Activated CD4-positive, CD25-positive, alpha-beta regulatory T cell treated with anti-CD3 and anti-CD28 coated beads, Interleukin-2, amount 50 U/mL, for 24 hours (primary cell): ENCODE data around the gene HTRA3.

ENCODE experiments used
- ATAC-seq, 2 donors: fragments of 150-1000 bp; cut with Tn5 transposase; one replicate each; pipeline ENCODE4 v1.10.0; 2021; ENCODE audit warnings: mild to moderate bottlenecking in 1 of 2, moderate library complexity in 1 of 2

Gene HTRA3

DNA sequence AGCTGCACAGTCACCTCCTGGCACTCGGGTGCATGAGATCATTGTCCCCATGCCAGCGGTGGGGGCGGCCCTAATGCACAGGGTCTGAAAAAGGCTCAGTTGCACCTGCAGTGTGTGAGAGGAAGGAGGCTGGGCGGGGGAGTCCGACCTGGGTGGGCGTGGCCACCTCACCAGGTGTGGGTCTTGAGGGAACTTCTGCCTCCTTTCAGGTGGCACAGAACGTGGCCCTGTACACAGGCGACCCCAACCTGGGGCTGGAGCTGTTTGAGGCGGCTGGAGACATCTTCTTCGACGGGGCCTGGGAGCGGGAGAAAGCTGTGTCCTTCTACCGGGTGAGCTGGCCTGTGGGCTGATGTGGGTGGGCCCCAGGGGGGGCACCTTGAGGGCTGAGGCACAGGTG is 34.3 kb upstream of the HTRA3 start:
- ATAC-seq, result no peak

DNA sequence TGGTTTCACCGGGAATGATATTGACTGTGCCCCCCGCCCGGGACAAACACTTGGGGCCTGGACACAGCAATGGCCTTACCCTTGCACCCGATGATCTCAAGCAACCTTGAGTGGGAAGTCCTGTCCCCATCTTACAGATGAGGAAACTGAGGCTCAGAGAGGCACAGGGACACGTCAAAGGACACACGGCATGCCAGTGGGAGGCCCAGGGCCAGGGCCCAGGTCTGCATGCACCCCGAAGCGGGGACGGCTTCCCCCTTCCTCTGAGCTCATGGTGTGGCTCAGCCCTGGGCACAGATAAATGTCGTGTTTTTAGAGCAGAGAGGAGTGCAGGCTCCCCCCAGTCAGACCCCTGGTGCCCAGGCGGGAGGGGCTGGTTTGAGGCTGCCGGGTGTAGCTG is 33.9 kb upstream of the HTRA3 start:
- no peak for ATAC-seq

GRCh38 chr4:8236106-8236919 is 33.2 kb upstream of the HTRA3 start:
- no peak for ATAC-seq

DNA sequence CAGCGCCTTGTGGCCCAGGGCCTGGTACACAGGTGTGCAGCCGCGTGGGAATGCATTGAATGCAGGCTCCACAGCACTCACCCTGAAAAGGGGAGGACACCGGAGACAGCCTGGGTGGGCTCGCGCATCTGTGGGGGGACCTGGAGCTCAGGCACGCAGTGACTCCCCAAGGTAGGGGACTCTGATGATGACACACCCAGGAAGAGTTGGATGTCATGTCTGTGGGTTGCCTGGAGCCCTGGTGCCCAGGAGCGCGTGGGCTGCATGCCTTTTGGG is 32.7 kb upstream of the HTRA3 start:
- ATAC-seq, result no peak

DNA sequence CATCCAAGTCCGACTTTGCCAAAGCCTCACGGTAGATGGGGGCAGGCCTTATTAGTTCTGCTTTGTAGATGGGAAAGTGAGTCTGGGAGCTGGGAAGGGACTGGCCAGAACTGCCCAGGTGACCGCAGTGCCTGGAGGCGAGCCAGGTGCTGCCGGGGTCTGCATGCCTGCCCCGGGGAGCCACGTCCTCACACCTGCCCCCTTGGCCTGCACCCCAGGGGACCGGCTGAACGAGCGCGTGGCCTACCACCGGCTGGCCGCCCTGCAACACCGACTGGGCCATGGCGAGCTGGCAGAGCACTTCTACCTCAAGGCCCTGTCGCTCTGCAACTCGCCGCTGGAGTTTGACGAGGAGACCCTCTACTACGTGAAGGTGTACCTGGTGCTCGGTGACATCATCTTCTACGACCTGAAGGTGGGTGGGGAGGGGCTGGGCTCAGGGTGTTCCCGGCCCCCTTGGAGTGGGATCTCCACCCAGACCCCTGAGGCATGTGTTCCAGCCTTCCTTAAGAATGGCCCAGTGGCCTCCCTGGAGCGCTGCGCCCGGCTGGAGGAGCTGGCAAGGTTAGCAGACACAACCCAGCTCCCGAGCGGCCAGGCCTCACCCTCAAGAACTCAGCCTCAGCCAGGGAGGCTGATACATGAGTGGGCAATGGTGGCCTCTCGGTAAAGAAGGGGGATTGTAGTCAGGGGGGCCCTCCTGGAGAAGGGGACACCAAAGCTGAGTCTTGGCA is 32.1 kb upstream of the HTRA3 start:
- ATAC-seq, result no peak

DNA sequence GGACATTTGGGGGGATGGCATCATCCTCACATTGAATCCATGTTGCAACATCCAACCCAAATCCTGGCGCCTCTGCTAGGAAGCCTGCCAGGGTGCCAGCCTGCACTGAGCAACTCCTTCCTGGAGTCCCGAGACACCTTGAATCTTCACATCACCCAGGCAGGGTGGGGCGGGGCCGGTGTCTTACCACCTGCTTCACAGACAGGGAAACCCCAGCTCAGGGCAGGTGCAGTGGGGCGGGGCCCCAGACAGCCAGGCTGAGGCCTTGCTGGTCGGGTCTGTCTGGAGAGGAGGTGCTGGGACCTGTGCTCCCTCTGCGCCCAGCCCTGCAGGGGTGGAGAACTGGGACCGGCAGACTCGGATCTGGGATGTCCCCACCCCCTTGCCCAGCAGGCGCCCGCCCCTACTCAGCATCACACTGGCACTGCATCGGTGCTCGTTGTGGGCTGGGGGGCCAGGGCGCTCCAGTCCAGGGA is 31.5 kb upstream of the HTRA3 start:
- no peak for ATAC-seq

DNA sequence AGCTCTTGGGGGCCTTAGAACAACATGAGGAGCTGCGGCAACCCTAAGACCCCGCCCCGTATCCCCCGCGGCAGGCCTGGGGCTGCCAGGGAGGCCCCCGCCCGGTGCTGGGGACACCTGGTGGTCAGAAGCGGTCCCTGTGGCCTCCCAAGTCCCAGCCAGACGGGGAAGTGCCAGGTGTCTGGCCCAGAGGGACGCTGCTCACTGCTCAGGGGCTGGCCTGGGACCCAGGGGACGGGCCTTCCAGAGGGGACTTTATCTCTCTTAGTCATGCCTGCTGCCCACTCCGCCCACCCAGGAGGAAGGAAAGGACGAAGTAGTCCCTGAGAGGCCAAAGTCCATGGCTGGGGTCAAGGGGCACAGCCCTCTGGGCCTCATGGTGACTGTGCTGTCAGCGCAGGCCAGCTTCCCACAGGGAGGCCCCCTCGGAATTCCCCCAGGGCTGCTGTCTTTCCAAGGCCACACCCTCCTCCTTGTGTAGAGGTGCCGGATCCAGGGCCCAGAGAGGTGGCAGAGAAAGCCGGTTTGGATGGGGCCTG is 31.0 kb upstream of the HTRA3 start:
- no peak for ATAC-seq

DNA sequence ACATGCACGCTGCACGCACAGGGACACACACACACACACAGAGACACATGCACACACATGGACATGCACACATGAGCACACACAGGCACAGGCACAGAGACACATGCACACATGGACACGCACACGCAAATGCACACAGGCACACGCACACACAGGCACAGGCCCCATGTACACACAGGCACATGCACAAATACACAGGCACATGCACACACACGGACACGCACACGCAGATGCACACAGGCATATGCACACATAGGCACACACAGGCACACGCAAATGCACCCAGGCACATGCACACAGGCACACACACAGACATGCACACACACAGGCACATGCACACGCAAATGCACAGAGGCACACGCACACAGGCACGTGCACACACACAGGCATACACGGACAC is 30.3 kb upstream of the HTRA3 start:
- no peak for ATAC-seq

DNA sequence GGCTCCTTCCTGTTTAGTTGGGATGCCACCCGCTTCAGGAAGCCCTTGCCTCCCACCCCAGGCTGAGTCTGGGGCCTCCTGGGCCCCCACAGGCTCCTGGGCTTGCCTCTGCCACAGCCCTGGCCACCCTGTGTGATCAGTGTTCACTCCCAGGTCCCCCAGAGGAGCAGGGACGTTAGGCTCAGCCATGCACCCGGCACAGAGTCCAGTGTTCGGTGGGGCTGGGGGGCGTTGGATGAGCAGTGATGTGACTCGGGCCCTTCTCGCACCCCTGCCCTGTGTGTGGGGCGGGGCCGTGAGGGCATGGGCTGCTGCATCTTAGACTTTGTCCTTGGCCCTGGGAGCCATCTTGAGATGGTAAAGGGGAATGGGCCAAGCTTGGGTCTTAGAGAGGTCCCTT is 29.9 kb upstream of the HTRA3 start:
- no peak for ATAC-seq

DNA sequence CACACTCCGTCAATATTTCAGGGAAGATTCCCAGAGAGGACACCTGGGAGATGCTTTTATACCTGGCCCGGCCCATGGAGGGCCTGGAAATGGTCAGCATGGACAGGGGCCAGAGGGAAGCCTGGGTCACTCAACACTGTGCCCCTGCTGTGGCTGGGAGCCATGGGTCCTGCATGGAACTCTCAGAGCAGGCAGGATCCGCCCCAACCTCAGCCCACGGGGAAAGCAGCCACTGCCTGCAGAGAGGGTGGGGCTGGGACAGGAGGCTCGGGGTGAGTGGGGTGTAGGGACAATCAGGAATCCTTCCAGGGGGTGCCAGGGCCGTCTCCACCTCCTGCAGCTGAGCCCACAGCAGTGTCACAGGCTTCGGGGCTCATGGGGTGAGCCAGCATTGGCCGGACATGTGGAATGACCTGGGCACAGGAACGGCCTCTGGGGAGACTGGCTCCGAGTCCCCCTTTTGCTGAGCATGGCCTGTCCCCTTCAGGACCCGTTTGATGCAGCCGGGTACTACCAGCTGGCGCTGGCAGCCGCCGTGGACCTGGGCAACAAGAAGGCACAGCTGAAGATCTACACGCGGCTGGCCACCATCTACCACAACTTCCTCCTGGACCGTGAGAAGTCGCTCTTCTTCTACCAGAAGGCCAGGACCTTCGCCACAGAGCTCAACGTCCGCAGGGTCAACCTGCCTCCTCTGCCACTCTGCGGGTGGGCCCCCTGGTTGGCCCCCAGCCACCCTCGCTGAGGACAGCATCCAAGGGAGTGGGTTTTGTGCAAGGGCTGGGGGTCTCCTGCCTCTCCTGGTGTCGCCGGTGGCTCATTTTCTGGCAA is 29.1 kb upstream of the HTRA3 start:
- ATAC-seq, result no peak

DNA sequence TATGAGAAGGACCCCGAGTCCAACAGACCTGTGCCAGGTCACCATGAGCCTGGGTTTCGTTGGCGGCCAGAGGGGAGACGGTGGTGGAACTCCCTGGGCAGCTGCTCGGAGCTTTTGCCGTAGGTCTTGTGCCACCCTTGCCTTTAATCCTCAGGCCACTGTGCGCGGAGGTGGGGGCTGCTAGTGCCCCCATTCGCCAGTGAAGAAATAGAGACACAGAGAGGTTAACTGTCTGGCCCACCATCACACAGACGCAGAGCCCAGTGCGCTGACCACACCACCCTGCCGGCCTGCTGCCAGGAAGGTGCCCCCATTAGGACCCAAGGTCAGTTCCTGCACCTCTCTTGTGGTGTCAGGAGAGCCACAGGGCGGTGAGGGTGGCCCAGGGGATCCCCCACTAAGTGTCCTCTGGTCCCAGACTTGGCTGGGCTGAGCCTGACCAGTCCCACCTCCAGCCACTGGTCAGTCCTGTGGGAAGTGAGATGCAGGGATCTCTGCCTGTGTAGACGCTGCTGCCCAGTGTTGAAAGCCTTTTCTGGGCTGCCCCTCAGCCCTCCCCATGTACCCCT is 28.3 kb upstream of the HTRA3 start:
- no peak for ATAC-seq

DNA sequence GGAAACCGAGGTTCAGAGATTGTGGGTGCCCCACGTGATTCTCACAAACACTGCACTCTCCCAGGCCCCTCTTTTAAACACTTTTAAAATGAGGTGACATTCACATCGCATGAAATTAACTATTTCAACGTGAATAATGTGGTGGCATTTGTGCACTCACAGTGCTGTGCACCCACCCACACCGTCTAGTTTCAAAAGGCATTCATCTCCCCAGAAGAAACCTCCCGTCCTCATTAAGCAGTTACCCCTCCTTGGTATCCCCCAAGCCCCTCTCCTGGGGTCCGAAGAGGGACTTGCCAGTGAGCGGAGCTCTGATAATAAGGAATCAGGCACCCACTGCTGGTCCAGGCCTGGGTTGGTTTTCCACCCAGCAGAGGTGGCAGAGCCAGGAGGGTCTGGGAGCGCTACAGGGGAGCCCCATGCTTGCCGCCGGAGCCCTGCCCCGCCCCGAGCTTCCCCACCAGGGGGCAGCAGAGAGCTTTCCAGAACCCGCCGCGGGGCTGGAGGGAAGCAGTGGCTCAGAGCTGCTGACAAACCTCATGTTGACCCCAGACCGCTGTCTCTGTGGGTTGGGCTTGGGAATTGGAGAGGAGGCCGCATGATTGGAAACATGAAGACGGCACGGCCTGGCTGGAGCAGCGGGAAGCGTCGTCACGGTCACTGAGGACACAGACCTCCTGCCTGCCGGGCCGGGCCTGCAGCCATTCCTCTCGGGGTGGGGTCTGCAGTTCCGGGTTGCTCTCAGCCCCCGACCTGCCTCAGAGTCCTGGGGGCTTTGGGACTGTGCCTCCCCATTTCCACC is 27.5 kb upstream of the HTRA3 start:
- ATAC-seq, result peak; percentile 78 to 87

- no peak for ATAC-seq
Observed at GRCh38 chr4:8242782-8243560, 26.6 kb upstream of the HTRA3 start.

DNA sequence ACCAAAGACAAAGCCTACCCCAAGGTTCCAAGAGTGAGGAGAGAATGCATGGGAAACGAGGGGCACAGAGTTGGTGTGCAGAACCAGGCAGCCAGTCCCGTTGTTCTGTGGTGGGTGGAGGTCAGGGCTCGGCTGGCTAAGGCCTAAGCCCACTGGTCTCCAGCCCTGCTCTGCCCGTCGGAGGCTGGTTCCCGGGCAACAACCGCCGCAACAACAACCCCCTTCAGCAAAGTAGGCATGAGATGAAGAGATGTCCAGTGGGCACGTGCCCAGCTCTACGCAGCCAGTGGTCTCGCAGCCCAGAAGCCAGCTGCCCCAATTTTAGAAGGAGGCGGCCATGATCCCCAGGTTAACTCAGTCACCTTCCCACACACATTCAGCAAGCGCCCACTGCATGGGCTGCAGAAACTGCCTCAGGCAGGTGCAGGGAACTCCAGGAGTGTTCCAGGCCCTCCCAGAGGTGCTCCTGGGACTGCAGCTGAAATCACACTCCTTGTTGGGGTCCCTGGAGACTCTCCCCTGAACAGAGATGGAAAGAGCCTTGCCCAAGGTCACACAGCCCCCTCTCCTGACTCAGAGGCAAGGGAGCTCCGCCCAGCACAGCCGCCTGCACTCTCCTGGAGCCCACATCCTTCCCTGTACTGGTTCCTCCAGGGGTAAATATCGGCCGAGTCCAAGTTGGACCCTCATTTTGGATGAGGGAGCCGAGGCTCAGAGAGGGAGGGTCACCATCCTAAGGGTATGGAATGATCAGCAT is 25.4 kb upstream of the HTRA3 start:
- ATAC-seq, result no peak

GRCh38 chr4:8244931-8245460 is 24.6 kb upstream of the HTRA3 start:
- no peak for ATAC-seq

GRCh38 chr4:8245884-8246833 is 23.4 kb upstream of the HTRA3 start:
- no peak for ATAC-seq

- no peak for ATAC-seq
Observed at GRCh38 chr4:8247047-8247930, 22.3 kb upstream of the HTRA3 start.

GRCh38 chr4:8248091-8248490 is 21.5 kb upstream of the HTRA3 start:
- no peak for ATAC-seq
